ENCODE data around the gene MTA1.

Gene MTA1

GRCh38 chr14:105480807-105481801 is 61.5 kb downstream of the MTA1 start:
- peak; percentile 96 for TF ChIP-seq CTCF (IDR thresholded peaks at IDR 0.05)
- peaks cover 100% of the 10 kb centered on the region for H3K27me3 ChIP-seq
- no peaks in the 10 kb centered on the region for H3K36me3 ChIP-seq
- peak overlapping the region; percentile 42 for H3K27ac ChIP-seq
- H3K9me3 ChIP-seq: no peaks in the 10 kb centered on the region
- peak overlapping the region; percentile 29 to 31 for H3K4me3 ChIP-seq (ENCODE audit: low read depth in 1 of 2, low read length in 1 of 2)
- peaks cover 14 to 18% of the 10 kb centered on the region in 2 experiments for H3K4me1 ChIP-seq (ENCODE audit: control insufficient read depth in 1 of 2, insufficient read depth in 1 of 2, low read depth in 1 of 2, low read length in 1 of 2)

DNA sequence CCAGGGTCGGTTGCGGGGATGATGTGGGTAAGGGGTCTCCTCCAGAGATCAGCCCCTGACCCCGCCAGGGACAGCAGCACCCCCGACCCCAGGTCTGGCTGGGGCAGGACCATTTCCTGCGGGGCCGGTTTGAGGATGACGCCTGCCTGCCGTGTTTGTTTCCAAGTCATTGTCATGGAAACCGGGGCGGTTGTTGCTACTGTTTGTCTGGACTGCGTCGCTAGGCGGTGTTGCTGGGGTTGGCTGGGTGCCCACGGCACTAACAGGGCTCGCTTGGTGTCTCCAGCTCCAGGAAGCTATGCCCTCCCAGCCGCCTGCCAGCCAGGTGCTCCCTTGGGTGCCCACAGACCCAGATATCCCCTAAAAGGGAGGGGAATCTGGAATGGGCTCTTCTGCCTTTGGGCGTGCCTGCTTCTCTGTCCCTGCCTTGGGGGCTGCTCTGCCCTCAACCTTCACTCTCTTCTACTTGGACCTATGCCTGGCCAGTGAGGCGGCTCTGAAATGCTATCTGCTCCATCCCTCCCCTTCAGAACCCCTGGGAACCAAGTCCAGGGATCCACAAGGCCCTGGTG is 62.3 kb downstream of the MTA1 start:
- Histone ChIP-seq H3K4me1 (ENCODE audit: control insufficient read depth in 1 of 2, insufficient read depth in 1 of 2, low read depth in 1 of 2, low read length in 1 of 2) (peaks cover 14 to 25% of the 10 kb centered on the region in 2 experiments), H3K9me3 (no peaks in the 10 kb centered on the region), H3K27me3 (peaks cover 100% of the 10 kb centered on the region), H3K4me3 (ENCODE audit: low read depth in 1 of 2, low read length in 1 of 2) (peak overlapping the region in 1 of 2 experiments; percentile 31), H3K27ac (no peak overlapping the region), H3K36me3 (no peaks in the 10 kb centered on the region)
- no peak for TF ChIP-seq CTCF (IDR thresholded peaks at IDR 0.05)

- no peak overlapping the region for H3K4me3 ChIP-seq (ENCODE audit: low read depth in 1 of 2, low read length in 1 of 2)
- no peaks in the 10 kb centered on the region for H3K9me3 ChIP-seq
- TF ChIP-seq CTCF (IDR thresholded peaks at IDR 0.05): no peak
- H3K27me3 ChIP-seq: peaks cover 100% of the 10 kb centered on the region
- H3K36me3 ChIP-seq: no peaks in the 10 kb centered on the region
- H3K27ac ChIP-seq: no peak overlapping the region
- peaks cover 20 to 32% of the 10 kb centered on the region in 2 experiments for H3K4me1 ChIP-seq (ENCODE audit: control insufficient read depth in 1 of 2, insufficient read depth in 1 of 2, low read depth in 1 of 2, low read length in 1 of 2)
Observed at GRCh38 chr14:105482486-105483110, 63.0 kb downstream of the MTA1 start.

GRCh38 chr14:105483300-105484068 is 63.9 kb downstream of the MTA1 start:
- TF ChIP-seq CTCF (IDR thresholded peaks at IDR 0.05): no peak
- no peaks in the 10 kb centered on the region for H3K36me3 ChIP-seq
- H3K27me3 ChIP-seq: peaks cover 100% of the 10 kb centered on the region
- H3K4me3 ChIP-seq (ENCODE audit: low read depth in 1 of 2, low read length in 1 of 2): no peak overlapping the region
- H3K27ac ChIP-seq: no peak overlapping the region
- H3K9me3 ChIP-seq: no peaks in the 10 kb centered on the region
- H3K4me1 ChIP-seq (ENCODE audit: control insufficient read depth in 1 of 2, insufficient read depth in 1 of 2, low read depth in 1 of 2, low read length in 1 of 2): peaks cover 25 to 41% of the 10 kb centered on the region in 2 experiments
